Stimulated activated effector memory CD8-positive, alpha-beta T cell treated with anti-CD3 and anti-CD28 coated beads, Interleukin-12 subunit alpha, Interleukin-12 subunit beta, amount 100 ng/mL, for 72 hours (primary cell): ENCODE results near the gene ARHGEF3.

Source experiments
- ATAC-seq: fragments of 150-1000 bp; cut with Tn5 transposase; 2 replicates; pipeline ENCODE4 v1.10.0; 2021
- DNase-seq, 2 donors: peaks; one replicate each; pipeline ENCODE4 v3.0.0; 2021 to 2022; ENCODE audit warnings: low spot score in 2 of 2
- H3K27ac Mint-ChIP-seq: one replicate; pipeline ENCODE4 v1.8.0; 2022; ENCODE audit warnings: mild to moderate bottlenecking, mixed read lengths
- H3K36me3 Mint-ChIP-seq: one replicate; pipeline ENCODE4 v1.8.0; 2022; ENCODE audit warnings: mild to moderate bottlenecking, mixed read lengths
- H3K4me1 Mint-ChIP-seq: one replicate; pipeline ENCODE4 v1.8.0; 2022; ENCODE audit warnings: mixed read lengths
- H3K4me3 Mint-ChIP-seq: one replicate; pipeline ENCODE4 v1.8.0; 2022; ENCODE audit warnings: mild to moderate bottlenecking, mixed read lengths
- H3K9me3 Mint-ChIP-seq: one replicate; pipeline ENCODE4 v1.8.0; 2022; ENCODE audit warnings: mixed read lengths

Gene ARHGEF3

GRCh38 chr3:56775838-56776555 is 25.8 kb downstream of the ARHGEF3 start:
- ATAC-seq (no peak), DNase-seq (no peak)
- Mint-ChIP-seq H3K4me1 (peaks cover 77% of the 10 kb centered on the region), H3K27ac (peak overlapping the region; percentile 70), H3K36me3 (peaks cover 31% of the 10 kb centered on the region), H3K9me3 (no peaks in the 10 kb centered on the region), H3K4me3 (peak overlapping the region; percentile 33)

DNA sequence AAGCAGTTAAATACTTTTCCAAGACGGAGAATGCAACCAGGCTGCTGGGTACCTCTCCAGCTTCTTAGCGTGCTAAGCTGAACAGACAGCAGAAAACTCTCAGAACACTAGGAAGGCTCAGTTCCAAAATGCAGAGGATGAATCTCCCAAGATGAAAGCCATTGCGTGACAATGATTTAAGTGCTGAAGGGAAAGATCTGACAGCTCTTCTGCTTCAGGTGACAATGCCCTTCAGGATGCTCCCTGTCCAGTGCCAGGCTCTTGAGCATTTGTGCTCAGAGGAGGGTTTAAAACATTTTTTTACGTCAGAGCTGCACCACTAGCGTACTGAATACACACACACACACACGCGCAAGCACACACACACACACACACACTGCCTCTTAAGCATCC is 26.3 kb downstream of the ARHGEF3 start:
- peak overlapping the region; percentile 33 for H3K4me3 Mint-ChIP-seq
- H3K9me3 Mint-ChIP-seq = no peaks in the 10 kb centered on the region
- peak overlapping the region; percentile 70 for H3K27ac Mint-ChIP-seq
- DNase-seq = no peak
- peaks cover 72% of the 10 kb centered on the region for H3K4me1 Mint-ChIP-seq
- no peak for ATAC-seq
- peaks cover 36% of the 10 kb centered on the region for H3K36me3 Mint-ChIP-seq

GRCh38 chr3:56773986-56774385 is 27.8 kb downstream of the ARHGEF3 start:
- no peak overlapping the region for H3K4me3 Mint-ChIP-seq

DNA sequence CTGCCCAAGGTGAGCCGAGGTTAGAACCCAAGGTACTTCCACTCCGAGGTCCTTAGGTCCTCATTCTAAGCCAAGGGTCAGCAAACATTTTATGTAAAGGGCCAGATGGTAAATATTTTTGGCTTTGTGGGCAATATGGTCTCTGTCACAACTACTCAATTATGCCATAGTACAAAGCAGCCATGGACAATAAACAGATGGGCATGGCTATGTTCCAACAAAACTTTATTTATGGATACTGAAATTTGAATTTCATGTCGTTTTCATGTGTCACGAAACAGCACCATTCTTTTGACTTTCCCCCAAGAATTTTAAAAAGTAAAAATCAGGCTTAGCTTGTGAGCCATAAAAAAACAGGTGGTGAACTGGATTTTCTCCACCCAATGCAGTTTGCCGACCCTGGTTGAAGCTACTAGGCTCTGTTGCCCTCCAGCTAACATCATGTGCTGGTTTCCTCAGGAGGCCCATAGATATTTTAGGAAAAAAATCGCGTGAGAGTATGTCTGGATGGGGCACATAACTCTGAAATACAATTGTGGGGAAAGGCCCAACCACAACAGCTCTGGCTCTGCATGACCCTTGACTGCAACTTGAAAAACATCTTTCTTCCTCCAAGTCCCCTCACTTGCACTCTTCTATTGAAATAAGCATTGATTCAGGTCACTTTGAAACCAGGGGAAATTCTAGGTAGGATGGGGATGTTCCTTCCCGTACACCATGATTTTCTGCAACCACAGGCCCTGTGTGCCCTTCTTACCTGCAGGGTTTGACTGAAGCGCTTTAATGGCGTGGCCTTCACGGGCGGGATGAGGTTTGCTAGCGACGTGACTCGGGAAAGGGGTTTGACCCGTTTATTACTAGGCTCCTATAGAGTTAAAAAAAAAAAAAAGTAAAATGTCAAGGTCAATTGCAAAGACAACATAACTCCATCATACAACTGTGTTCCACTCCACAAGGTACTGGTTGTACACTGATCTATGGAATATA is 28.5 kb downstream of the ARHGEF3 start:
- ATAC-seq (peak; percentile 32), DNase-seq (no peak)
- no peaks in the 10 kb centered on the region for H3K9me3 Mint-ChIP-seq
- peaks cover 71% of the 10 kb centered on the region for H3K4me1 Mint-ChIP-seq
- peaks cover 46% of the 10 kb centered on the region for H3K36me3 Mint-ChIP-seq
- no peak overlapping the region for H3K4me3 Mint-ChIP-seq
- peak overlapping the region; percentile 57 for H3K27ac Mint-ChIP-seq

More at GRCh38 chr3:56773986-56774385, 27.8 kb downstream of the ARHGEF3 start:
- Mint-ChIP-seq H3K9me3 (no peaks in the 10 kb centered on the region), H3K4me1 (peaks cover 67% of the 10 kb centered on the region), H3K36me3 (peaks cover 39% of the 10 kb centered on the region), H3K27ac (peak overlapping the region; percentile 57)
- ATAC-seq (no peak), DNase-seq (no peak)

DNA sequence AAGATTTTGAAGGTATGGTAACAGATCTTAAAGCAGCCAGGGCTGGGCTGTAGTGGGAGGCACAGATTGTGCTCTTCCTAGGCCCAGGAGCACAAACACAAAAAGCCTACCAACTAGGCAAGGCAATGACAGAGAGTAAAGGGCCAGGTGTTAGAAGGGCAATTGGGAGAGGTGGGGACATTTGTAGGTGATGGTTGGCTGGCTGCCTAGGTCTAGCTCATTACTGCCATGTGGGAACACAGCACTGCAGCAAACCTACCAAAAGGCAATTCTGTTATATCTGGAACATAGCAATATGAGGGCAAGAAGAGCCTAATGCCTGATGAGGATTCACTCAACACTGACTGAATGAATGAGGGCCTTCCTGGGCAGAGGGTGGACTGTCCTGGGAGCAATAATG is 30.4 kb downstream of the ARHGEF3 start:
- Mint-ChIP-seq H3K4me1 (peaks cover 59% of the 10 kb centered on the region), H3K36me3 (peaks cover 54% of the 10 kb centered on the region), H3K4me3 (no peak overlapping the region), H3K9me3 (no peaks in the 10 kb centered on the region), H3K27ac (peak overlapping the region; percentile 89)
- ATAC-seq = no peak
- DNase-seq = no peak

DNA sequence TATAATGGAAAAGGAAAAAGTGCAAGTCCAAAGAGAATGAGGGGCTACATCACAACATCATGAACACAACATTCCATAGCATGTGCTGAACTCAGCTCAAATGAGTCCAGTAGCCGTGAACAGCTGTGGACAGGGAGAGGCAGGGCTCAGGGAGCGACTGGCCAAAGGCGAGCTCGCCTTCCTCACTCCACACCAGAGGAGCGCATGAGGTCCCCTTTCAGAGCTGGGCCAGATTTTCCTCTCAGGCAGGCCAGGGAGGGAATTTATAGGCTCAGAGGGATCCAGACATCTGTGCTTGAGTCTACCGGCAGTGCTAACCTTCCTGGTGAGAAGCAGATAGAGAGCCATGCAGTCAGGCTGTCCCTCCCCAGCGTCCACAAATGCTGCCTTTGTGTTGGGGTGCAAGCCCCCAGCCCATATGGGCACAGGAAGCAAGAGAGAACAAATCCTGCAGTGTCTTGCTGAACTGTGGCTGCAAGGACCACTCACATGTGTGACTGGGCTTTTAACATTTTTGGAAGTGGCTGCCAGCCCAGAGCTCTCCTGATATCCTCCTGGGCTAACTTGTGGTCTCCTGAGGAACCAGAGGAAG is 32.5 kb downstream of the ARHGEF3 start:
- peaks cover 75% of the 10 kb centered on the region for H3K36me3 Mint-ChIP-seq
- ATAC-seq (no peak), DNase-seq (no peak)
- H3K27ac Mint-ChIP-seq = peak overlapping the region; percentile 84
- H3K4me3 Mint-ChIP-seq = no peak overlapping the region
- H3K9me3 Mint-ChIP-seq = no peaks in the 10 kb centered on the region
- H3K4me1 Mint-ChIP-seq = peaks cover 69% of the 10 kb centered on the region

DNA sequence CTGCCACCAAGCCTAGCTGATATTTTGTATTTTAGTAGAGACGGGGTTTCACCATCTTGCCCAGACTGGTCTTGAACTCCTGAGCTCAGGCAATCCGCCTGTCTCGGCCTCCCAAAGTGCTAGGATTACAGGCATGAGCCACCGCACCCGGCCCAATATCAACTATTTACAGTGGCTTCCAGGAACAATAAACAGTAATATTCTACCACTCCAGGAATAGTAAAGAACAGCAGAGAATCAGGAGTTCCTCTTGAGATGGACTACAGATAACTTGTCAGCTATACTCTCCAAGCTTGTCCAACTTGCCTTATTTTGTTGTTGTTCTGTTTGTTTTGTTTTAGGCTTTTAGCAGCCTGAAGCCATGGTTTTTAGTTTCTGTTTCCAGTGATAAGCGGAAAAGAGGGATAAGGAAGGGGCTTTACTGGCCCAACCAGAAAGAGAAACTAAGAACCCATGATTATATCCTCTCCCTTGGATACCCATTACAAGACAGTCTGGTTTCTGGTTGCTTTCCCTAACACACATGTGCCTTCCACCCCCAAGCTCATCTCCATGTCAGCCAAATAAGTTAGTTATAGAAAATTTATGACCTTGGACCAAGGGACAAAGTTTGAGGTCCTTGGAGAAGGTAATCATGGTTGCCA is 36.7 kb downstream of the ARHGEF3 start:
- Mint-ChIP-seq H3K4me1 (peaks cover 69% of the 10 kb centered on the region), H3K4me3 (peak overlapping the region; percentile 40), H3K27ac (peak overlapping the region; percentile 67), H3K36me3 (peaks cover 40% of the 10 kb centered on the region), H3K9me3 (no peaks in the 10 kb centered on the region)
- DNase-seq (no peak), ATAC-seq (no peak)

GRCh38 chr3:56764184-56764583 is 37.6 kb downstream of the ARHGEF3 start:
- H3K4me1 Mint-ChIP-seq = peaks cover 70% of the 10 kb centered on the region
- no peaks in the 10 kb centered on the region for H3K9me3 Mint-ChIP-seq
- peak overlapping the region; percentile 40 for H3K4me3 Mint-ChIP-seq
- DNase-seq = no peak
- peaks cover 39% of the 10 kb centered on the region for H3K36me3 Mint-ChIP-seq
- ATAC-seq = no peak
- no peak overlapping the region for H3K27ac Mint-ChIP-seq

DNA sequence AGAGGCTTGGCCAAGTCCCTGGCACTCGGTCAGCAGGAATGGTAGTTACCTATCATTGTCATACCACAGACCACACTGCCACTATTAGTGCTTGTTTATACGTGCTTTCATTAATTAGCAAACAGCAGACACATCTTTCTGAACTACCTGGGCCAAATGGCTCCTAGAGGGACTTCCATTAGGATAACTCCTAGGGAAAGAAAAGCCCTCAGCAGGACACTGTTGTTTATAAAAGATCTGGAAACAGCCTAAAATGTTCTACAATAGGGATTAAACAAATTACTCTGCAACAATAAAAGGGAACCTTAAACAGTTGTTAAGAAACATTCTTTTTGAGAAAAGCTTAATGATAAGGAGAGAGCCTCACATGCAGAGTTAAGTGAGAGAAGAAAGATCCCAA is 38.5 kb downstream of the ARHGEF3 start:
- Mint-ChIP-seq H3K4me1 (peaks cover 70% of the 10 kb centered on the region), H3K9me3 (no peaks in the 10 kb centered on the region), H3K4me3 (no peak overlapping the region), H3K36me3 (peaks cover 37% of the 10 kb centered on the region), H3K27ac (no peak overlapping the region)
- DNase-seq (no peak), ATAC-seq (no peak)

DNA sequence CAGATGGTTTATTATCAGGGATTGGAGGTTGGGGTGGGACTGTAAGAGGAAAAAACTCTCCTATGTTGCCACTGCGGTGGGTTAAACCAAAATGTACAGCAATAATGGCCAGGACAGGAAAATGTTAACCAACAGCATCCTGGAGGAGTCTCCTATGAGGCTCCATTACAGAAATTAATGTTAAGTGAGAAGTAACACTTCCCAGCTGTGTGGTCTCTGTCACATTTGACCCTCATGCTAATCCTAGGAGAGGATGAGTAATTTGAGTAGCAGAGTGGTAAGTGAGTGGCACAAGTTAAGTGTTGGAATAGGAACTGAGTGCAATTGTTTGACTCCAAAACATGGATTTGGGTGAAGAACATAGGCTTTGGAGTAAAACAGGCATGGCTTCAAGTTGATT is 39.0 kb downstream of the ARHGEF3 start:
- H3K36me3 Mint-ChIP-seq = peaks cover 36% of the 10 kb centered on the region
- ATAC-seq = peak; percentile 62
- no peak overlapping the region for H3K4me3 Mint-ChIP-seq
- H3K27ac Mint-ChIP-seq = no peak overlapping the region
- H3K9me3 Mint-ChIP-seq = no peaks in the 10 kb centered on the region
- DNase-seq = no peak
- H3K4me1 Mint-ChIP-seq = peaks cover 70% of the 10 kb centered on the region

DNA sequence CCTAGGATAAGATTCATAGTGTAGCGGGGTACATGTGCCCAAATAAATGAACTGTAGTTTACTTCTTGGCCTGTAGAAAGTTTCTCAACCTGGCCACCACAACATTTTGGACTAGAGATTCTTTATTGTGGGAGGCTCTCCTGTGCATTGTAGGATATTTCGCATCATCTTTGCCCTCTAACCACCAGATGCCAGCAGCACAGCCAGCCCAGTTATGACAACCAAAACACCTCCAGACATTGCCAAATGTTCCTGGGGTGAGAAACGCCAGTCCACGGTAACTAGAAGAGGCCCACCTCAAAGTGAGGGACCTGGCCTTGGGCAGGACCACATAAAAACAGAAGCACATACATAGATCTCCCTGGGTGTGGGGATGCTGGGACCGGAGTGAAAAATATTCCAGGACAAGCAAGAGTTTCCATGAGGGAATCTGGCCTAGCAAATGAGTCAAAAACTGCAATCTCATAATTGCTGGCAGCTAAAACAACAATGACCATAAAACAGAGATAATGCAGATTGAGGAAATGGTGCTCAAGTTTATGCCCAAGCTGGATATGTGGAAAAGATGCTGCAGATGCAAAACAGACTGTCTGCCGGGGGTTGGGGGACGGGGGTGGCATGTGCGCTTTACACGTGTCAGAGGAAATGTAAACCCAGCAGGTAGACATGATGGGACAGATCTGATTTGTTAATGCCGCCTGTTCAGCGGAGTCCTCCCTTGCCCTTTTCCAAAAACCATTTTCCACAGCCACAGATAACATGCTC is 39.7 kb downstream of the ARHGEF3 start:
- H3K4me3 Mint-ChIP-seq = no peak overlapping the region
- peaks cover 35% of the 10 kb centered on the region for H3K36me3 Mint-ChIP-seq
- ATAC-seq (no peak), DNase-seq (no peak)
- H3K27ac Mint-ChIP-seq = no peak overlapping the region
- H3K9me3 Mint-ChIP-seq = no peaks in the 10 kb centered on the region
- H3K4me1 Mint-ChIP-seq = peaks cover 71% of the 10 kb centered on the region

DNA sequence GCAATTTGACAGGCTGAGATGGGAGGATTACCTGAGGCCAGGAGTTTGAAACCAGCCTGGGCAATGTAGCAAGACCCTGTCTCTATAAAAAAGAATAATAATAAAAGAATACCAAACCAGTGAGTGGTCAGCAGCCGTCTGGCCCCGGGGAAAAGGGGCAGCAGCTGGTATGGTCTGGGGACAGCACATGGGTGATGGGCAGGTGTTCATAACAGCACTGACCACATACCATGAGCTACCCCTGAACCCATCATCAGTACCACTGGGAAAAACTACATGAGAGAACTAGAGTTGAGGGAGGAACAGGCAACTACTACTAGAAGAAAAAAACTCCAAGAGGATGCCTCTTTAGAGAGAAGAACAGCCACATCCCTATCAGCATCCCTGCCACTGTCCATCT is 40.7 kb downstream of the ARHGEF3 start:
- ATAC-seq (no peak), DNase-seq (no peak)
- Mint-ChIP-seq H3K36me3 (peaks cover 26% of the 10 kb centered on the region), H3K4me3 (no peak overlapping the region), H3K9me3 (no peaks in the 10 kb centered on the region), H3K4me1 (peaks cover 72% of the 10 kb centered on the region), H3K27ac (peak overlapping the region; percentile 50)

DNA sequence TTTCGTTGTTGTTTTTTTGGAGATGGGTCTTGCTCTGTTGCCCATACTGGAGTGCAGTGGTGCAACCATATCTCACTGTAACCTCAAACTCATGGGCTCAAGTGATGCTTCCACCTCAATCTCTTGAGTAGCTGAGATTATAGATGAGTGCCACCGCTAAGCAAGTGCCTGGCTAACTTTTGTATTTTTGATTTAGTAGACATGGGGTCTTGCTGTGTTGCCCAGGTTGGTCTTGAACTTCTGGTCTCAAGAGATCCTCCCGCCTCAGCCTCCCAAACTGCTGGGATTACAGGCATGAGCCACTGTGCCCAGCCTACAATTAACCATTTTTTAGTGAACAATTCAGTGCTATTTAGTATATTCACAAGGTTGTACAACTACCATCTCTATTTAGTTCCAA is 42.2 kb downstream of the ARHGEF3 start:
- no peaks in the 10 kb centered on the region for H3K9me3 Mint-ChIP-seq
- H3K27ac Mint-ChIP-seq = no peak overlapping the region
- DNase-seq = no peak
- H3K36me3 Mint-ChIP-seq = peaks cover 18% of the 10 kb centered on the region
- peaks cover 73% of the 10 kb centered on the region for H3K4me1 Mint-ChIP-seq
- H3K4me3 Mint-ChIP-seq = peak overlapping the region; percentile 51
- no peak for ATAC-seq

DNA sequence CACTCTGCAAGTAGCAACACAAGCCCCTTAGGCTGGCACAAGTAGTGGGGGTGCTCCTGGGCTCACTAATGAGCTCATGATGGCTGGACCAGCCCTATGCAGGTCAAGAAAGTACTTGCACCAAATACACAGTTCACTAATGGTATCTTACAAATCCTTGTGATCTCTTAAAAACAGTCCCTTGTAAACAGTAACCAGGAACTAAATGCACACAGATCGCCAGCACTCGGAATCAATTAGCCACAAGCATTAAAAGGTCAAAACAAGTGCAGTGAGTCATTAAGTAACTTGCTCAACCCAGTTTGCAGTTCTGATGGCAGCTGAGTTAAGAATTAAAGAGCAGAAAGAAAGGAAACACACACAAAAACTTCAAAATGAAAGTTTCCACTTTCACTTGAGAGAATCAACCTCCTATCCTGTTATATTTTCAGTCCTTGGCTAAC is 43.2 kb downstream of the ARHGEF3 start:
- H3K4me1 Mint-ChIP-seq = peaks cover 76% of the 10 kb centered on the region
- peak overlapping the region; percentile 51 for H3K4me3 Mint-ChIP-seq
- H3K9me3 Mint-ChIP-seq = no peaks in the 10 kb centered on the region
- ATAC-seq (peak; percentile 88), DNase-seq (no peak)
- peak overlapping the region; percentile 15 for H3K27ac Mint-ChIP-seq
- peaks cover 13% of the 10 kb centered on the region for H3K36me3 Mint-ChIP-seq
